SK-N-SH (cell line): ENCODE measurements around the gene GPR17.

Experiments used
- CTCF ChIP-seq: fragments of 200-600 bp; sonication (generic); IDR thresholded peaks from 2 replicates; pipeline ENCODE4 v1.6.1; 2017; ENCODE audit warnings: antibody characterized with exemption, mild to moderate bottlenecking, moderate library complexity
- RAD21 ChIP-seq: IDR thresholded peaks from 2 replicates; pipeline ENCODE4 v1.6.1; 2012; ENCODE audit warnings: mild to moderate bottlenecking, low read length
- SMC3 ChIP-seq: IDR thresholded peaks from 2 replicates; pipeline ENCODE4 v1.6.1; 2012; ENCODE audit warnings: low read depth, low read length, improper control_type of control experiment
- TCF12 ChIP-seq: IDR thresholded peaks from 2 replicates; pipeline ENCODE4 v1.4.0; 2012

DNA sequence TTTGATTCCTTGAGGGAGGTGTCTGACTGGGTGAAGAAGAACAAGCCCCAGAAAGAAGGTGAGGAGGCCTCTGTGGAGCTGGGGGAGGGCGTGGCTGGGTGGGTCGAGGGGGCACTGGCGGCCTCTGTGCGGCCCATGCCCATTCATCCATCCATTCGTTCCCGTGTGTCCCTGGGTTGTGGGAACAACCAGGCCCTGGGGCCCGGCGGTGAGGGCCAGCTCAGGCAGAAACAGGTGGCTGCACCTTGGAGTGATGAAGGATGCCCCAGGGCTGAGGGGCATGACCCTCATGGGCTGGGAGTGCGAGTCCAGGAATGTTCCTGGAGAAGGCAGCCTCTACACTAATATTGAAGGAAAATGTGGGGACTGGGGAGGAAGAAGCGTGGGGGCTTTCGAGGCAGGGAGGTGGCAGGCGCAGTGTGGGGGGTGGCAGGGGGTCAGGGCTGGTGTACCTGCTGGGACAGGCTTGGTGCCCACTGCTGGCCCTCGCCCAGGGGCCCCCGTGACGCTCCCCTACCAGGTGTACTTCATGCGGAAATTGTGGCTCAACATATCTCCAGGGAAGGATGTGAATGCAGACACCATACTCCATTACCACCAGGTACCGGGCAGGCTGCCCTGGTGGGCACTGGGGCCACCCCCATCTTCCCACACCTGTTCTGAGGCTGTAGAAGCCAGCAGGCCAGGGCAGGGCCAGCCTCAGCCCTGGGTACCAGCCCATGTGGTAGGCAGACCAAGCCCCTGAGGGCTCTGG, 11.2 kb upstream of the GPR17 start:
- TF ChIP-seq CTCF: no peak
- no peak for TF ChIP-seq SMC3
- no peak for TF ChIP-seq RAD21
- no peak for TF ChIP-seq TCF12
